H1 (cell line): Measurements from ENCODE around the gene KLHDC7A. TPM values are rescaled to one million over a fixed set of nuclear protein-coding genes. Genes with fewer than 3 reads are reported as not detected.

Experiments used
- EGR1 ChIP-seq: IDR thresholded peaks from 2 replicates; pipeline ENCODE4 v1.6.1; 2011; ENCODE audit warnings: low read depth, low read length, borderline replicate concordance
- RXRA ChIP-seq: IDR thresholded peaks from 2 replicates; pipeline ENCODE4 v1.6.1; 2011; ENCODE audit warnings: low read depth, mild to moderate bottlenecking, low read length, moderate library complexity; ENCODE audit not compliant: insufficient read depth
- SIX5 ChIP-seq: IDR thresholded peaks from 2 replicates; pipeline ENCODE4 v1.6.1; 2011; ENCODE audit warnings: mild to moderate bottlenecking, low read depth, low read length
- SP2 ChIP-seq: IDR thresholded peaks from 2 replicates; pipeline ENCODE4 v1.6.1; 2012; ENCODE audit warnings: mild to moderate bottlenecking, low read length, inconsistent platforms
- polyA plus RNA-seq, 7 experiments: library from polyadenylated mRNA; depleted of rRNA in 3 of 7; stranded (reverse) in 5 of 7; unstranded in 2 of 7; fragments of >200 nt in 5 of 7; fragments of 200-250 nt in 2 of 7; gene quantifications; 1 replicate in 5 of 7; 2 replicates in 1 of 7; 4 replicates in 1 of 7; pipeline versions ENCODE4 v1.2.1 to v1.2.3, GENCODE V29; 2011 to 2013; ENCODE audit warnings: missing spikeins in 2 of 7, mixed read lengths in 2 of 7
- total RNA-seq: library from RNA; stranded (reverse); fragmentation: NEBNext Ultra II Directional; extraction: Animal tissue kit (Norgen Biotek cat#: 25700); gene quantifications from 2 replicates; pipeline ENCODE4 v1.2.1, GENCODE V29; 2021

The KLHDC7A gene
- total and polyA plus RNA-seq, 2 of the 8 experiments (the other 6 are each of a cell fraction or from before 2014, with no cell fraction given), result 3.9 to 18.9 TPM

DNA sequence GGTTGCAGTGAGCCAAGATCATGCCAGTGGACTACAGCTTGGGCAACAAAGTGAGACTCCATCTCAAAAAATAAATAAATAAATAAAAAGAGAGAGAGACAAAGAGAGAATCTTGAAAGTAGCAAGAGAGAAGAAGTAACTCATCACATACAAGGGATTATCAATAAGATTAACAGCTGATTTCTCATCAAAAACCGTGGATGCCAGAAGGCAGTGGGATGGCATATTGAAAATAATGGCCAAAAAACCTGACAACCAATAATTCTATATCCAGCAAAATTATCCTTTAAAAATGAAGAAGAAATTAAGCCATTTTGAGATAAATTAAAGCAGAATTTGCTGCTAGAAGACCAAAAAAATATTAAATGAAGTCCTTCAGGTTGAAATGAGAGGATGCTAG lies 35.7 kb downstream of the KLHDC7A start (continued):
- TF ChIP-seq EGR1, result no peak
- TF ChIP-seq SP2, result no peak
- TF ChIP-seq SIX5, result no peak
- no peak for TF ChIP-seq RXRA
- TF ChIP-seq, all 59 proteins: peak for 0
